Effector memory CD8-positive, alpha-beta T cell (primary cell): ENCODE measurements around the gene LMNB1.
A peak's percentile ranks its signal among the peaks of the same experiment; 100 is the strongest.

Experiments used
- ATAC-seq: fragments of 150-1000 bp; cut with Tn5 transposase; replicated peaks from 2 replicates; pipeline ENCODE4 v1.10.0; 2021; ENCODE audit warnings: mild to moderate bottlenecking, moderate library complexity
- DNase-seq, 3 experiments: peaks; one replicate each; pipeline ENCODE4 v3.0.0; 2021
- H3K27ac Mint-ChIP-seq, 2 donors: one replicate each; pipeline ENCODE4 v1.8.0; 2022; ENCODE audit warnings: mild to moderate bottlenecking in 2 of 2, mixed read lengths in 2 of 2, moderate library complexity in 2 of 2
- H3K27me3 Mint-ChIP-seq, 2 donors: one replicate each; pipeline ENCODE4 v1.8.0; 2022; ENCODE audit warnings: mixed read lengths in 2 of 2
- H3K36me3 Mint-ChIP-seq: one replicate; pipeline ENCODE4 v1.8.0; 2022; ENCODE audit warnings: mild to moderate bottlenecking, moderate library complexity, mixed read lengths; ENCODE audit not compliant: insufficient read depth
- H3K4me1 Mint-ChIP-seq, 2 donors: one replicate each; pipeline ENCODE4 v1.8.0; 2022; ENCODE audit warnings: low read depth in 2 of 2, mixed read lengths in 2 of 2
- H3K4me3 Mint-ChIP-seq, 2 donors: one replicate each; pipeline ENCODE4 v1.8.0; 2022; ENCODE audit warnings: mild to moderate bottlenecking in 2 of 2, mixed read lengths in 2 of 2, moderate library complexity in 2 of 2
- H3K9me3 Mint-ChIP-seq, 2 donors: one replicate each; pipeline ENCODE4 v1.8.0; 2022; ENCODE audit warnings: mixed read lengths in 2 of 2

The LMNB1 gene

GRCh38 chr5:126858441-126858840, 81.5 kb downstream of the LMNB1 start:
- H3K4me1 Mint-ChIP-seq, result peaks cover 10 to 13% of the 10 kb centered on the region in 2 donors
- no peak overlapping the region for H3K4me3 Mint-ChIP-seq
- DNase-seq (no peak), ATAC-seq (no peak)
- no peak overlapping the region for H3K27ac Mint-ChIP-seq
- no peaks in the 10 kb centered on the region for H3K9me3 Mint-ChIP-seq
- H3K36me3 Mint-ChIP-seq, result peaks cover 5% of the 10 kb centered on the region
- H3K27me3 Mint-ChIP-seq, result no peaks in the 10 kb centered on the region

- no peak for ATAC-seq
- H3K4me1 Mint-ChIP-seq, result no peaks in the 10 kb centered on the region
- DNase-seq, result no peak
- no peaks in the 10 kb centered on the region for H3K9me3 Mint-ChIP-seq
- no peak overlapping the region for H3K27ac Mint-ChIP-seq
- peaks cover 0 to 1% of the 10 kb centered on the region in 2 donors for H3K27me3 Mint-ChIP-seq
- no peaks in the 10 kb centered on the region for H3K36me3 Mint-ChIP-seq
- H3K4me3 Mint-ChIP-seq, result no peak overlapping the region
Observed at GRCh38 chr5:126863402-126863801, 86.5 kb downstream of the LMNB1 start.

- H3K4me3 Mint-ChIP-seq, result no peak overlapping the region
- H3K9me3 Mint-ChIP-seq, result no peaks in the 10 kb centered on the region
- H3K4me1 Mint-ChIP-seq, result peaks cover 6% of the 10 kb centered on the region in 2 donors
- peaks cover 0 to 9% of the 10 kb centered on the region in 2 donors for H3K27me3 Mint-ChIP-seq
- no peaks in the 10 kb centered on the region for H3K36me3 Mint-ChIP-seq
- no peak for DNase-seq
- ATAC-seq, result no peak
- H3K27ac Mint-ChIP-seq, result no peak overlapping the region
Observed at GRCh38 chr5:126864042-126864688, 87.2 kb downstream of the LMNB1 start.

- peaks cover 0 to 10% of the 10 kb centered on the region in 2 donors for H3K27me3 Mint-ChIP-seq
- DNase-seq, result no peak
- H3K27ac Mint-ChIP-seq, result no peak overlapping the region
- H3K36me3 Mint-ChIP-seq, result no peaks in the 10 kb centered on the region
- H3K9me3 Mint-ChIP-seq, result no peaks in the 10 kb centered on the region
- H3K4me3 Mint-ChIP-seq, result no peak overlapping the region
- no peak for ATAC-seq
- peaks cover 7 to 9% of the 10 kb centered on the region in 2 donors for H3K4me1 Mint-ChIP-seq
Observed at GRCh38 chr5:126865299-126865698, 88.4 kb downstream of the LMNB1 start.

GRCh38 chr5:126866851-126867636, 90.1 kb downstream of the LMNB1 start:
- no peak for DNase-seq
- Mint-ChIP-seq H3K36me3 (no peaks in the 10 kb centered on the region), H3K4me1 (peaks cover 7 to 9% of the 10 kb centered on the region in 2 donors), H3K27me3 (peaks cover 0 to 11% of the 10 kb centered on the region in 2 donors), H3K4me3 (no peak overlapping the region), H3K9me3 (no peaks in the 10 kb centered on the region), H3K27ac (no peak overlapping the region)
- no peak for ATAC-seq

GRCh38 chr5:126868338-126869004, 91.5 kb downstream of the LMNB1 start:
- no peak for ATAC-seq
- DNase-seq, result no peak
- Mint-ChIP-seq H3K4me3 (peak overlapping the region; percentile 72), H3K27ac (no peak overlapping the region), H3K36me3 (no peaks in the 10 kb centered on the region), H3K9me3 (no peaks in the 10 kb centered on the region), H3K4me1 (peaks cover 7 to 9% of the 10 kb centered on the region in 2 donors), H3K27me3 (peaks cover 0 to 16% of the 10 kb centered on the region in 2 donors)

GRCh38 chr5:126869005-126869451, 92.1 kb downstream of the LMNB1 start:
- H3K9me3 Mint-ChIP-seq, result no peaks in the 10 kb centered on the region
- ATAC-seq (peak; percentile 56), DNase-seq (no peak)
- H3K36me3 Mint-ChIP-seq, result no peaks in the 10 kb centered on the region
- peaks cover 0 to 16% of the 10 kb centered on the region in 2 donors for H3K27me3 Mint-ChIP-seq
- H3K27ac Mint-ChIP-seq, result no peak overlapping the region
- peak overlapping the region; percentile 72 for H3K4me3 Mint-ChIP-seq
- H3K4me1 Mint-ChIP-seq, result peaks cover 7 to 9% of the 10 kb centered on the region in 2 donors

GRCh38 chr5:126871441-126871840, 94.5 kb downstream of the LMNB1 start:
- DNase-seq (no peak), ATAC-seq (no peak)
- Mint-ChIP-seq H3K4me3 (no peak overlapping the region), H3K4me1 (peaks cover 7 to 9% of the 10 kb centered on the region in 2 donors), H3K9me3 (no peaks in the 10 kb centered on the region), H3K27ac (no peak overlapping the region), H3K27me3 (peaks cover 0 to 16% of the 10 kb centered on the region in 2 donors), H3K36me3 (no peaks in the 10 kb centered on the region)

- Mint-ChIP-seq H3K4me1 (peaks cover 7 to 9% of the 10 kb centered on the region in 2 donors), H3K27ac (no peak overlapping the region)
- ATAC-seq, result no peak
Observed at GRCh38 chr5:126872561-126873354, 95.8 kb downstream of the LMNB1 start.

GRCh38 chr5:126875303-126875785, 98.4 kb downstream of the LMNB1 start:
- Mint-ChIP-seq H3K27me3 (peaks cover 0 to 6% of the 10 kb centered on the region in 2 donors), H3K4me3 (no peak overlapping the region), H3K9me3 (no peaks in the 10 kb centered on the region), H3K4me1 (no peaks in the 10 kb centered on the region), H3K27ac (no peak overlapping the region), H3K36me3 (no peaks in the 10 kb centered on the region)
- DNase-seq (no peak), ATAC-seq (no peak)

More at GRCh38 chr5:126872561-126873354, 95.8 kb downstream of the LMNB1 start:
- no peak for DNase-seq
- peaks cover 0 to 16% of the 10 kb centered on the region in 2 donors for H3K27me3 Mint-ChIP-seq
- H3K4me3 Mint-ChIP-seq, result no peak overlapping the region
- no peaks in the 10 kb centered on the region for H3K36me3 Mint-ChIP-seq
- H3K9me3 Mint-ChIP-seq, result no peaks in the 10 kb centered on the region

- Mint-ChIP-seq H3K4me1 (no peaks in the 10 kb centered on the region), H3K36me3 (no peaks in the 10 kb centered on the region), H3K27ac (no peak overlapping the region), H3K9me3 (no peaks in the 10 kb centered on the region), H3K27me3 (no peaks in the 10 kb centered on the region), H3K4me3 (no peak overlapping the region)
- DNase-seq (no peak), ATAC-seq (no peak)
Observed at GRCh38 chr5:126877602-126878001, 100.7 kb downstream of the LMNB1 start.

- Mint-ChIP-seq H3K4me1 (no peaks in the 10 kb centered on the region), H3K27me3 (no peaks in the 10 kb centered on the region), H3K4me3 (no peak overlapping the region), H3K27ac (no peak overlapping the region), H3K36me3 (no peaks in the 10 kb centered on the region), H3K9me3 (no peaks in the 10 kb centered on the region)
- no peak for DNase-seq
- no peak for ATAC-seq
Observed at GRCh38 chr5:126878085-126878484, 101.1 kb downstream of the LMNB1 start.

GRCh38 chr5:126878634-126879033, 101.7 kb downstream of the LMNB1 start:
- Mint-ChIP-seq H3K27me3 (no peaks in the 10 kb centered on the region), H3K36me3 (no peaks in the 10 kb centered on the region), H3K9me3 (no peaks in the 10 kb centered on the region), H3K4me3 (no peak overlapping the region), H3K27ac (no peak overlapping the region), H3K4me1 (no peaks in the 10 kb centered on the region)
- DNase-seq (no peak), ATAC-seq (no peak)
